SK-N-DZ (cell line): ENCODE measurements around the gene SMAD3.

Experiments used
- DNase-seq: peaks from one replicate; pipeline ENCODE4 v3.0.0-alpha.2; 2015; ENCODE audit warnings: low spot score

Gene SMAD3

GRCh38 chr15:67196222-67196621 is 130.8 kb downstream of the SMAD3 start:
- no peak for DNase-seq

GRCh38 chr15:67196672-67197363 is 131.4 kb downstream of the SMAD3 start:
- DNase-seq = no peak

GRCh38 chr15:67197364-67197695 is 131.9 kb downstream of the SMAD3 start:
- no peak for DNase-seq

- DNase-seq = no peak
Observed at GRCh38 chr15:67198157-67198754, 132.9 kb downstream of the SMAD3 start.

- DNase-seq = no peak
Observed at GRCh38 chr15:67199391-67199790, 134.0 kb downstream of the SMAD3 start.

GRCh38 chr15:67199881-67200763 is 134.7 kb downstream of the SMAD3 start:
- DNase-seq = no peak

GRCh38 chr15:67201136-67201535 is 135.7 kb downstream of the SMAD3 start:
- DNase-seq = no peak

- no peak for DNase-seq
Observed at GRCh38 chr15:67202091-67202490, 136.7 kb downstream of the SMAD3 start.

GRCh38 chr15:67202991-67203390 is 137.6 kb downstream of the SMAD3 start:
- DNase-seq = no peak

GRCh38 chr15:67207555-67208207 is 142.3 kb downstream of the SMAD3 start:
- DNase-seq = no peak

- DNase-seq = no peak
Observed at GRCh38 chr15:67208396-67208795, 143.0 kb downstream of the SMAD3 start.

- no peak for DNase-seq
Observed at GRCh38 chr15:67210555-67211168, 145.3 kb downstream of the SMAD3 start.

- no peak for DNase-seq
Observed at GRCh38 chr15:67212684-67213367, 147.4 kb downstream of the SMAD3 start.

- DNase-seq = no peak
Observed at GRCh38 chr15:67215102-67215501, 149.7 kb downstream of the SMAD3 start.

- no peak for DNase-seq
Observed at GRCh38 chr15:67216859-67217258, 151.5 kb downstream of the SMAD3 start.

GRCh38 chr15:67218428-67218827 is 153.0 kb downstream of the SMAD3 start:
- DNase-seq = no peak

GRCh38 chr15:67219288-67219687 is 153.9 kb downstream of the SMAD3 start:
- DNase-seq = no peak

- no peak for DNase-seq
Observed at GRCh38 chr15:67224889-67225288, 159.5 kb downstream of the SMAD3 start.

GRCh38 chr15:67225336-67225735 is 159.9 kb downstream of the SMAD3 start:
- no peak for DNase-seq

GRCh38 chr15:67227431-67227830 is 162.0 kb downstream of the SMAD3 start:
- DNase-seq = no peak

- DNase-seq = no peak
Observed at GRCh38 chr15:67227846-67228245, 162.4 kb downstream of the SMAD3 start.
